Stimulated activated CD8-positive, alpha-beta memory T cell treated with anti-CD3 and anti-CD28 coated beads, Interleukin-2, amount 100 ng/mL, for 1 hour (primary cell): ENCODE results near the gene ILDR1.
"Not testable (repeated sequence)": the region's sequence is repeated elsewhere in the genome, so short reads cannot be mapped to it uniquely, and the experiment has no call there.

Source experiments
- DNase-seq, 2 donors: peaks; one replicate each; pipeline ENCODE4 v3.0.0-alpha.2; 2020; ENCODE audit warnings: low read depth in 2 of 2

ILDR1 gene

GRCh38 chr3:122021811-122022401, at the start of gene ILDR1:
TSS of gene ILDR1 (minus strand) at chr3:122022247. CDS start at chr3:122022077, 170 bp downstream.
- no peak for DNase-seq

GRCh38 chr3:122067588-122068240, 45.7 kb upstream of the ILDR1 start:
- no peak for DNase-seq

- DNase-seq, result no peak
Observed at GRCh38 chr3:122067214-122067550, 45.1 kb upstream of the ILDR1 start.

- no peak for DNase-seq
Observed at GRCh38 chr3:122066331-122067213, 44.5 kb upstream of the ILDR1 start.

GRCh38 chr3:122064326-122064725, 42.3 kb upstream of the ILDR1 start:
- DNase-seq, result no peak

- DNase-seq, result no peak
Observed at GRCh38 chr3:122063908-122064307, 41.9 kb upstream of the ILDR1 start.

GRCh38 chr3:122060040-122060698, 38.1 kb upstream of the ILDR1 start:
- no peak for DNase-seq

- DNase-seq, result no peak
Observed at GRCh38 chr3:122058294-122058693, 36.2 kb upstream of the ILDR1 start.

GRCh38 chr3:122057671-122058070, 35.6 kb upstream of the ILDR1 start:
- DNase-seq, result no peak

- no peak for DNase-seq
Observed at GRCh38 chr3:122055215-122055614, 33.2 kb upstream of the ILDR1 start, which contains the start of gene CD86. TSS of gene CD86 (plus strand) at chr3:122055362. CDS start at chr3:122055490, 128 bp downstream.

GRCh38 chr3:122052968-122053367, 30.9 kb upstream of the ILDR1 start:
- no peak for DNase-seq

- not testable (repeated sequence) for DNase-seq
Observed at GRCh38 chr3:122047773-122048172, 25.7 kb upstream of the ILDR1 start.

GRCh38 chr3:122047296-122047695, 25.2 kb upstream of the ILDR1 start:
- not testable (repeated sequence) for DNase-seq

- DNase-seq, result no peak
Observed at GRCh38 chr3:122033023-122033422, 11.0 kb upstream of the ILDR1 start.

GRCh38 chr3:122032531-122032930, 10.5 kb upstream of the ILDR1 start:
- no peak for DNase-seq

- DNase-seq, result no peak
Observed at GRCh38 chr3:122031123-122031468, 9.0 kb upstream of the ILDR1 start.

GRCh38 chr3:122030381-122031122, 8.5 kb upstream of the ILDR1 start:
- DNase-seq, result no peak

GRCh38 chr3:122025296-122025695, 3.2 kb upstream of the ILDR1 start:
- no peak for DNase-seq

GRCh38 chr3:122024800-122025199, 2.8 kb upstream of the ILDR1 start:
- no peak for DNase-seq

- no peak for DNase-seq
Observed at GRCh38 chr3:122023335-122023910, 1.4 kb upstream of the ILDR1 start.

- DNase-seq, result no peak
Observed at GRCh38 chr3:122021037-122021436, 1.0 kb downstream of the ILDR1 start.
